Measurements from ENCODE around the gene SNAI3.

GRCh38 chr16:88736088-88736487 lies 49.8 kb upstream of the SNAI3 start:
- no peak for TF ChIP-seq CTCF (IDR thresholded peaks at IDR 0.05 in 4 of 5, conservative IDR thresholded peaks at IDR 0.05 in 1 of 5)
- TF ChIP-seq POLR2A (IDR thresholded peaks at IDR 0.05), result no peak

Data from gastrocnemius medialis (tissue), 4 donors.